Transverse colon (tissue), 4 donors: ENCODE data around the gene SEMA3F. TPM values are rescaled to one million over a fixed set of nuclear protein-coding genes. Genes with fewer than 3 reads are reported as not detected.

Experiments used
- DNase-seq: peaks from one replicate; pipeline ENCODE4 v3.0.0-alpha.2; 2019
- H3K27ac ChIP-seq, 4 donors: fragments of 200-600 bp; sonication (generic); 2 replicates each; pipeline ENCODE4 v1.5.1; 2016 to 2018; ENCODE audit warnings: inconsistent platforms in 4 of 4
- H3K27me3 ChIP-seq: fragments of 200-600 bp; sonication (generic); 2 replicates; pipeline ENCODE4 v1.5.1; 2017; ENCODE audit warnings: inconsistent platforms
- H3K36me3 ChIP-seq, 4 donors: fragments of 200-600 bp; sonication (generic); 2 replicates each; pipeline ENCODE4 v1.5.1; 2017 to 2019; ENCODE audit warnings: inconsistent platforms in 4 of 4
- H3K4me1 ChIP-seq, 4 donors: fragments of 200-600 bp; sonication (generic); 2 replicates each; pipeline ENCODE4 v1.5.1; 2017 to 2020; ENCODE audit warnings: inconsistent platforms in 4 of 4
- H3K4me3 ChIP-seq, 4 donors: fragments of 200-600 bp; sonication (generic); 1 replicate in 1 of 4; 2 replicates in 3 of 4; pipeline versions ENCODE4 v1.5.1 to v1.6.1; 2017 to 2019; ENCODE audit warnings: inconsistent platforms in 4 of 4
- H3K9me3 ChIP-seq, 2 donors: fragments of 200-600 bp; sonication (generic); 2 replicates each; pipeline ENCODE4 v1.5.1; 2017 to 2019; ENCODE audit warnings: inconsistent platforms in 2 of 2
- EP300 ChIP-seq: sonication (generic); formaldehyde crosslinking; IDR thresholded peaks from one replicate; pipeline ENCODE4 v1.6.1; 2017; ENCODE audit warnings: antibody characterized with exemption, low read depth
- POLR2A ChIP-seq: fragments of 450-650 bp; IDR thresholded peaks from one replicate; pipeline ENCODE4 v1.6.1; 2016; ENCODE audit warnings: antibody characterized with exemption, mild to moderate bottlenecking, moderate library complexity
- POLR2AphosphoS5 ChIP-seq, 3 donors: sonication (generic); formaldehyde crosslinking; IDR thresholded peaks; one replicate each; pipeline ENCODE4 v1.6.1; 2016; ENCODE audit warnings: antibody characterized with exemption in 3 of 3
- WGBS, 2 donors: methylation state at CpG; one replicate each; pipeline ENCODE4 v1.1.5; 2018; ENCODE audit warnings: low coverage in 1 of 2; 5-methylcytosine and 5-hydroxymethylcytosine counted together
- in situ Hi-C, 4 donors: fragments of 200-750 bp; cut with MboI; loops; one replicate each; pipeline versions ENCODE4 v1.15.0 to v1.15.1; 2017; ENCODE audit warnings: low sequenced_read_pairs in 3 of 4, low pct_ligation_motif_present in 1 of 4, low pct_unique_long_range_greater_than_20kb in 1 of 4
- intact Hi-C: fragments of 100-400 bp; cut with DNase I; formaldehyde crosslinking; loops from one replicate; pipeline ENCODE4 v1.15.1; 2023; ENCODE audit warnings: low total_unique reads
- total RNA-seq, 4 donors: library from RNA; depleted of rRNA; stranded (reverse); fragments of >200 nt; gene quantifications; one replicate each; pipeline ENCODE4 v1.1.0, GENCODE V29; 2016
- TF ChIP-seq, protein P1 (sequence below), 5 experiments: fragments of 200-600 bp in 3 of 5; fragments of 450-650 bp in 2 of 5; sonication (generic) in 3 of 5; IDR thresholded peaks; 1 replicate in 2 of 5; 2 replicates in 3 of 5; pipeline ENCODE4 v1.5.1; 2016 to 2017; ENCODE audit warnings: antibody characterized with exemption in 5 of 5, inconsistent platforms in 3 of 5, mild to moderate bottlenecking in 2 of 5, moderate library complexity in 1 of 5

The SEMA3F gene
- total RNA-seq, 4 donors from 2014 or later = 1.9 to 30.6 (median 3.8) TPM

DNA sequence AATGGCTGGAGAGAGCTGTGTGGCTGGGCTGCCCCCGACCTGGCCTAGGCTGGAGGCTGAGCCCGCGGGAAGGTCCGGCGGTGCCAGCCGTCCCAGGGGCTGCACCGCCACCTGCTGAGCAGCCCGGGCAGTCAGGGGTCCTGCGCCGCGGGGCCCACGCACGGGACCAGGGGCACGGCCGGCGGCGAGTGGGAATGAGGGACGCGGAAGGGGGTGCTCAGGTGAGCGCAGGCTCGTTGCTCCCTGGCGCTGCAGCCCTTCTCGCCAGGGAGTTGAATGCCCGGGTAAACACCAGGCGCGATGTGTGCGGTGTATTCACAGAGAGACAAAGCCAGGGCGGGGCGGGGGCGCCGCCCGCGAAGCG is 666 bp upstream of the SEMA3F start:
- Histone ChIP-seq H3K36me3 (no peaks in the 10 kb centered on the region), H3K27me3 (peaks cover 14% of the 10 kb centered on the region), H3K4me3 (peak overlapping the region; percentile 24 to 64 (median 58)), H3K9me3 (no peaks in the 10 kb centered on the region), H3K4me1 (peaks cover 9 to 53% (median 33%) of the 10 kb centered on the region in 4 donors), H3K27ac (peak overlapping the region; percentile 75 to 85 (median 82))
- no peak for DNase-seq
- intact Hi-C loops (no loop called here), in situ Hi-C loops (no loop called here)
- no peak for TF ChIP-seq POLR2A
- TF ChIP-seq POLR2AphosphoS5 (IDR thresholded peaks at IDR 0.05) = no peak
- TF ChIP-seq, protein P1, sequence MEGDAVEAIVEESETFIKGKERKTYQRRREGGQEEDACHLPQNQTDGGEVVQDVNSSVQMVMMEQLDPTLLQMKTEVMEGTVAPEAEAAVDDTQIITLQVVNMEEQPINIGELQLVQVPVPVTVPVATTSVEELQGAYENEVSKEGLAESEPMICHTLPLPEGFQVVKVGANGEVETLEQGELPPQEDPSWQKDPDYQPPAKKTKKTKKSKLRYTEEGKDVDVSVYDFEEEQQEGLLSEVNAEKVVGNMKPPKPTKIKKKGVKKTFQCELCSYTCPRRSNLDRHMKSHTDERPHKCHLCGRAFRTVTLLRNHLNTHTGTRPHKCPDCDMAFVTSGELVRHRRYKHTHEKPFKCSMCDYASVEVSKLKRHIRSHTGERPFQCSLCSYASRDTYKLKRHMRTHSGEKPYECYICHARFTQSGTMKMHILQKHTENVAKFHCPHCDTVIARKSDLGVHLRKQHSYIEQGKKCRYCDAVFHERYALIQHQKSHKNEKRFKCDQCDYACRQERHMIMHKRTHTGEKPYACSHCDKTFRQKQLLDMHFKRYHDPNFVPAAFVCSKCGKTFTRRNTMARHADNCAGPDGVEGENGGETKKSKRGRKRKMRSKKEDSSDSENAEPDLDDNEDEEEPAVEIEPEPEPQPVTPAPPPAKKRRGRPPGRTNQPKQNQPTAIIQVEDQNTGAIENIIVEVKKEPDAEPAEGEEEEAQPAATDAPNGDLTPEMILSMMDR (IDR thresholded peaks at IDR 0.05) = peak in 1 of 5 experiments; percentile 11
- WGBS, 2 donors = 7% methylated on average over 21 of the region's 34 CpGs; no CpG with 5 or more reads in 1 of the 2 donors

DNA sequence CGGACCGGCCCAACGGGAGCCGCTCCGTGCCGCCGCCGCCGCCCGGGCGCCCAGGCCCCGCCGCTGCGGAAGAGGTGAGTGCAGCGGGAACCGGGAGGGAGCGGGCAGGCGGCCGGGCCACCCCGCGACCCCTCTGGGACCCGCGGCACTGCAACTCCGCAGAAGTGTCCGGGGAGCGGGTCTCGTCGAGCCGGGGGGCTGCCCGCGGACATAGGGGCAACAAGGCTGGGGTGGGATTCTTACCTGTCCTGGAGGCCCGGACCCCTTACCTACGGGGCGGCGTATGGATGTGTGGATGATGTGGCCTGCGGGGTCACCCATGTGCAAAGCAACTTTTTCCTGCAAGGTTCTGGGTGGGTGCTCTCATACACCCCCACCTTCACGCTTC is 361 bp downstream of the SEMA3F start:
- H3K27me3 ChIP-seq = peaks cover 14% of the 10 kb centered on the region

DNA sequence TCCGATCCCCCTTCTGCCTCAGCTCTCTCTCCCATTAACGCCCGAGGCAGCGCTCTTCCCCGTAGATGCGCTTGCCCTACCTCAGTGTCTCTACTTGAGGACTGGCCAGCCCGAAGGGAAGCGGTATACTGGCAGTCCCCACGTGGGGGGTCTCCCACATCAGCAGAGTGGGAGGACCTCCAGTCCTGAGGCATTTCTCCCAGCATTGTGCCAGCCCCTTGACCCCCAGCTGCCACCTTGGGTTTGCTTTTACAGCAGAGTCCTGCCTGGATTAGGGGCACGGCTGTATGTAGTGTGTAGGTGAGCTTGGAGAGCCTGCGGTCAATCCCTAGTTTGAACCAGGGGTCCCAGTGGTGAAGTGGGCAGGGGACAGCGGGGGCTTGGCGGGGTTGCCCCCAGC is 767 bp downstream of the SEMA3F start:
- no peak for DNase-seq
- TF ChIP-seq EP300 = no peak
- Histone ChIP-seq H3K9me3 (no peaks in the 10 kb centered on the region), H3K4me3 (peak overlapping the region; percentile 53 to 64 (median 61)), H3K27ac (peak overlapping the region; percentile 75 to 85 (median 82)), H3K36me3 (no peaks in the 10 kb centered on the region), H3K27me3 (peaks cover 14% of the 10 kb centered on the region), H3K4me1 (peaks cover 15 to 65% (median 40%) of the 10 kb centered on the region in 4 donors)
- in situ Hi-C loops (no loop called here), intact Hi-C loops (no loop called here)
- WGBS, 2 donors = 20 to 26% methylated on average over 2 to 13 of the region's 13 CpGs

More for the DNA sequence above, 361 bp downstream of the SEMA3F start:
- H3K4me1 ChIP-seq = peaks cover 11 to 63% (median 36%) of the 10 kb centered on the region in 4 donors
- peak overlapping the region; percentile 53 to 64 (median 61) for H3K4me3 ChIP-seq
- in situ Hi-C loops (no loop called here), intact Hi-C loops (no loop called here)
- no peaks in the 10 kb centered on the region for H3K36me3 ChIP-seq
- no peak for DNase-seq
- TF ChIP-seq POLR2A (no peak), EP300 (no peak), POLR2AphosphoS5 (IDR thresholded peaks at IDR 0.05) (no peak)
- TF ChIP-seq, protein P1 (IDR thresholded peaks at IDR 0.05) = no peak
- 5% methylated on average over 25 of the region's 37 CpGs; no CpG with 5 or more reads in 1 of the 2 donors for WGBS, 2 donors
- peak overlapping the region; percentile 75 to 85 (median 82) for H3K27ac ChIP-seq
- no peaks in the 10 kb centered on the region for H3K9me3 ChIP-seq

DNA sequence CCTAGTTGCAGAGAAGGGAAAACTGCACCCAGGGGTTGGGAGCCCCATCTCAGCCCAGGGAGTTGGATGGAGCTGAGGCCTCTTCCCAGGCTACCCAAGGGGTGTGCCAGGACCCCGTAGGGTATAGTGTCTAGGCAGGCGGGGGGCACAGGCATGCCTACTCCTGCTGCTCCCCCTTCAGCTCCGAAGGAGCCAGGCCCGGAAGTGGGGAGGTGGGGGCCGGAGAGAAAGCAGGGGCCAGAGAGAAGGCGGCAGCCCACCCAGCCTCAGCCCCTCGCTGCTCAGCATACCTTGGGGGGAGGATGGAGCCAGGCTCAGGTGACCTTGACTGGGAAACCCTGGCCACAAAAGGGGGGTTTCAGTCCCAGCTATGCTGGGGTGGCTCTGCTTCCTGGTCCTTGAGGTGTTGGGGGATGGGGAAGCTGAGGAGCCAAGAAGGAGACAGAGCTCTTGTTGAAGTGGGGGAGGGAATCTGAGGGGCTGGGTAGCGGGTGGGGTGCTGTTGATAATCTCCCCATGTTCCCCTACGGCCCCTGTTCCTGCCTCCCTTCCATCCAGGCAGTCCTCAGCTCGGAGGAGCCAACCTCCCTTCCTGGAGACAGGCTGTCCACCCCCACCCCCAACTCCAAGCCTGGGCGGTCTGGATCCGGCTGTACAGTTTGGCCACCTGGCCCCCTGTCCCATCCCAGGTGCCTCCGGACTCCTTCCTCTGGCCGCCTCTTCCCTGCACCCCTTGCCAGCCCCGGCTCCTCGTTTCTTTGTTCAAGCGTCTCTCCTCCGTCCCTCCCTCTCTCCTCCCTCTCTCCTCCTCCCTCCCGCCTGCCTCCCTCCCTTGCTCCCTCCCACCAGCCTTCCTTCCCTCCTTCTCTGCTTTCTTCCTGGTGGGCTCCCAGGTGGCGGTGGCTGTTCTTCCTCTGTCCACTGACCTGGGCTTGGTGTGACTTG is 1.7 kb downstream of the SEMA3F start:
- intact Hi-C loops = no loop called here
- Histone ChIP-seq H3K36me3 (no peaks in the 10 kb centered on the region), H3K4me3 (peak overlapping the region in 3 of 4 donors; percentile 53 to 64 (median 62)), H3K4me1 (peaks cover 20 to 69% (median 49%) of the 10 kb centered on the region in 4 donors), H3K27ac (peak overlapping the region; percentile 75 to 85 (median 82)), H3K27me3 (peaks cover 14% of the 10 kb centered on the region), H3K9me3 (no peaks in the 10 kb centered on the region)
- in situ Hi-C loops = no loop called here
- TF ChIP-seq EP300 = no peak
- peak; percentile 29 for TF ChIP-seq POLR2A
- WGBS, 2 donors = 20 to 22% methylated on average over 2 to 20 of the region's 20 CpGs
- peak; percentile 48 for DNase-seq

DNA sequence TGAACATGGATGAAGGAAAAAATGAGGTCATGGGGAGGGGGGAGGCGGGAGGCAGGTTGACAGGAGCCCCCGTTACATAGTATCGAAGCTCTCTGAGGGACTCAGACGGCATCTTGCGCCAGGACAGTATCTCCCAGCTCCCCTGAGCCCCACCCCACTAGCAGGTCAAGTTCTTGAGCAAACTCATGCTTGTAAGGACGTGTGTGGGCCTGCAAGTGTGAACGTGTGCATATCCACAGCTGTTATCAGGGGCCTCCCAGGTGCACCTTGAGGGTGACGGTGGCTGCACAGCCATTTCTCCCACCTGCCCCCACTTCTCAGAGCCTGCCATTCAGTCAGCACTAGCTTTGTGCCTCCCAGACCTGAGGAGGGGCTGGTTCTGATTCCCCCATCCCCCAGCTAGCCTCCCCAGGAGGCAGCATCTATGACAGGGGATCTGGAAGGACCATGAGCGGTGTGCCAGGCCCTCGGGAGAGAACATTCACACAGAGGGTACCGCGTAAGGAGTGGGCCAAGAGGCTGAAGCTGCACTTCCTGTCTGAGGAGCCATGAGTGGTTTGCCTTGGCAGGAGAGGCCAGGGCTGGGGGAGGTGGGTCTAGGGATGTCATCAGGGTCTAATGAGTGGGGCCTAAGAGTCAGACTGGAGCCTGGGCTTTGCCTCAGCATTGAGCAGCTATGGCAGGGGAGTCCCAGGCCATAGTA is 2.9 kb downstream of the SEMA3F start:
- Histone ChIP-seq H3K4me1 (peaks cover 25 to 80% (median 59%) of the 10 kb centered on the region in 4 donors), H3K9me3 (no peaks in the 10 kb centered on the region), H3K27ac (peak overlapping the region; percentile 75 to 85 (median 82)), H3K4me3 (no peak overlapping the region), H3K27me3 (peaks cover 14% of the 10 kb centered on the region), H3K36me3 (no peaks in the 10 kb centered on the region)
- intact Hi-C loops (no loop called here), in situ Hi-C loops (no loop called here)
- DNase-seq = no peak
- TF ChIP-seq, protein P1 (IDR thresholded peaks at IDR 0.05) = no peak
- TF ChIP-seq POLR2A (no peak), EP300 (no peak), POLR2AphosphoS5 (IDR thresholded peaks at IDR 0.05) (no peak)
- WGBS, 2 donors = 68% methylated on average over 12 of the region's 12 CpGs; no CpG with 5 or more reads in 1 of the 2 donors
